ENCODE results near the gene KRTAP1-4. TPM values are rescaled to one million over a fixed set of nuclear protein-coding genes. Genes with fewer than 3 reads are reported as not detected.
"Not testable (repeated sequence)": the region's sequence is repeated elsewhere in the genome, so short reads cannot be mapped to it uniquely, and the experiment has no call there.

The KRTAP1-4 gene
- polyA plus RNA-seq, 12 donors: not detected

DNA sequence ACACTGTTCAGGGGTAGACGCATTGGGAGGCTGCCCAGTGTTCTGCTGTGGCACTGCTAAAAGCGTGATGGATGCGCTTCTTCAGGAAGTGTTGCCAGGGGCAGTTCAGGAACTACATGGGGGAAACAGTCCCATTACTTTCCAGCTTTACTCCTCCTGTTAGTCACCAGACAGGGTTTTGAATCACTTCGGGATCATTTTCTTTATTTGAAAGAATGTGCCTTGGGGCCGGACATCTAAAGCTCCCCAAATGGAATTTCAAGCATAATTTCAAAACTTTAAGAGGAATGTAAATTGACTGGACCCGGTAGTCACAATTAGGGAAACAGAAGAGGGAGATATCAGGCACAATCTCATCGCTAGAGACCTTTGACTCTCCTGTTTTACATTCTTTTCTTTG, 18.4 kb upstream of the KRTAP1-4 start:
- DNase-seq: no peak

DNA sequence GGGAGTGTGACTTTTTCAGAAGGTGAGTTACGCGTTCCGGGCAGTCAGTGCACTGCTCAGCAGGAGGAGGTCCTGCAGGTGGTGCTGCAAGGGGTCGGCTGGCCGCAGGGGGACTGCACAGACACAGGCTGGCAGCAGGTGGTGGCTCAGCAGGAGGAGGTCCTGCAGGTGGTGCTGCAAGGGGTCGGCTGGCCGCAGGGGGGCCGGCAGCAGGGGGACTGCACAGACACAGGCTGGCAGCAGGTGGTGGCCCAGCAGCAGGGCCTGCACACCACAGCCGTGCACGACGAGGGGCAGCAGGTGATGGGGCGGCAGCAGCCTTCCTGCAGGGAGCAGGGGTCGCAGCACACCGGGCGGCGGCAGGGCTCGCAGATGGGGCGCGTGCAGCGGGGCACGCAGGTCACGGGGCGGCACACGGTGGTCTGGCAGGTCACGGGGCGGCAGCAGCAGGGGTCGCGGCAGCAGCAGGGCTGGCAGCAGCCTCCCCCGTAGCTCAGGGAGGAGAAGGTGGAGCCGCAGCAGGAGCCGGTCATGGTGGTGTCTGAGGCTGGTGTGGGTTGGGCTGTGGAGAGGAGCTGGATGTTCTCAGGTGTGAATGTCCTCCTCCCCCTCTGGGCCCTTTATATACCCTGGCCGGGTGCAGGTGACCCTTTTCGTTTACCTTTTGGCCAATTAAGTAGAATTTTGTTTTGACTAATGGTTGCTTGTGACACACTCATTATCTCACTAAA, 16.9 kb upstream of the KRTAP1-4 start, which contains the start of gene KRTAP2-1:
Gene KRTAP2-1 (minus strand): TSS at position 582 of the 731 bp plus-strand sequence. CDS start 49 bp downstream, at position 533.
- DNase-seq: not testable (repeated sequence)

DNA sequence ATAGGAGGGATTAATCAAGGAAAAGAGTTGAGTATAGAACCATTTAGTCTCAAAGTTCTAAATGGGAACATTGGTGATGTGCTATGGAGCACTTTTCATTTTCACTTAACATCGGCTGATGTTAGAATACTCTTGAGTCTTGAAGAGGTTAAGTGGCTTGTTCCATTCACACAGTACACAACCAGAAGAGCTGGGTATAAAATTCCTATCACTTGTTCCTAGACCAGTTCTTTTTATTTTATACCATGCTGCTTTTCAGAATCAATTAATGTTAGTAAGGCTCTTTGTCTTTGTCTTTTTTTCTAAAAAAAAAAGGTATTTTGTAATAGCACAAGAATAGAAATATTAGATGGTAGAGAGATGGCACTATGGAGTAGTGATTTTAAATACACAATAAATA, 13.0 kb upstream of the KRTAP1-4 start:
- no peak for DNase-seq

DNA sequence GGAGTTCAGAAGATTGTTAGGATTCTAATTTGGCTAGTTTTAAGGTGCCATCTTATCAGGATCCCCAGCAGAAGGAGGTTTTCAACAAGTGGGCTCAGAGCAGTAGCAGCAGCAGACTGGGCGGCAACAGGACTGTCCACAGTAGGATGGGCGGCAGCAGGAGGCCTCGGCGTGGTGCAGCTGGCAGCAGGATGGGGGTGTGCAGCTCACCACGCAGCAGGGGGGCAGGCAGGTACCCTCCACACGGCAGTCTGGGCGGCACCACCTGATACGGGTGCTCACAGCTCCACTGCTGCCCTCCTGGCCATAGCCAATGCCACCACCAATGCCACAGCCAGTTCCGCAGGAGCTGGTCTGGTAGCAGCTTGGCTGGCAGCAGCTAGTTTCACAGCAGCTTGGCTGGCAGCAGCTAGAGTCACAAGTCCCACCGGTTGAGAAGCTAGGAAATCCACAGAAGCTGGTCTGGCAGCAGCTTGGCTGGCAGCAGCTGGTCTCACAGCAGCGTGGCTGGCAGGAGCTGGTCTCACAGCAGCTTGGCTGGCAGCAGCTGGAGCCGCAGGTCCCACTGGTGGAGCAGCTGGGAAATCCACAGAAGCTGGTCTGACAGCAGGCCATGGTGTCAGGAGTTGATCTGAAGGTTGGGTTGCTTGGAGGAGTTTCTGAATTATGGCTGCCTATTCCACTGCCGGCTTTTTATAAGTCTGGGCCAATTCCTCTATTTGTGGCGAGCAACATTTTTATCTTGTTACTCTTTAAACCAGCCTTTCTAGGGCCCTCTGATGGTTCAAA, 11.0 kb upstream of the KRTAP1-4 start, which contains the start of gene KRTAP1-1:
Gene KRTAP1-1 (minus strand): TSS at position 668 of the 789 bp plus-strand sequence. CDS start 53 bp downstream, at position 615.
- DNase-seq: peak; percentile 10

DNA sequence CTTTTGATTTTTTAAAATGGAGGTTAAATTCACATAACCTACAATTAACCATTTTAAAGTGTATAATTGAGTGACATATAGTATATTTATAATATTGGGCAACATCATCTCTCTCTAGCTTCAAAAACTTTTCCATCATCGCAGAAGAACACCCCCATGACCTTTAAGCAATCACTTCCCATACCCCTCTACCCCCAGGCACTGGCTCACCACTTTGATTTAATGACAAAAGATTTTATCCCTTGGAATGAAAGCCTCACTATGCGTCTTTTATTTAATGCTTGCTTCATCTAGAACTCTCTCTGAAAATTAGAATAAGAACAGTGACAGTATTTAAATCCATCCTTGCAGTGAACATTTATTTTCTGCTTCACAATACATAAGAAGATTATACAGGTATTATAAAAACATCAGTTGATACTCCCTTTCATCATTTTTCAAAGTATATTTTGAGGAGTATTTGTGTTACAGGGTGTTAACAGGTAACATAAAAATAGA, 7.9 kb upstream of the KRTAP1-4 start:
- DNase-seq: no peak

DNA sequence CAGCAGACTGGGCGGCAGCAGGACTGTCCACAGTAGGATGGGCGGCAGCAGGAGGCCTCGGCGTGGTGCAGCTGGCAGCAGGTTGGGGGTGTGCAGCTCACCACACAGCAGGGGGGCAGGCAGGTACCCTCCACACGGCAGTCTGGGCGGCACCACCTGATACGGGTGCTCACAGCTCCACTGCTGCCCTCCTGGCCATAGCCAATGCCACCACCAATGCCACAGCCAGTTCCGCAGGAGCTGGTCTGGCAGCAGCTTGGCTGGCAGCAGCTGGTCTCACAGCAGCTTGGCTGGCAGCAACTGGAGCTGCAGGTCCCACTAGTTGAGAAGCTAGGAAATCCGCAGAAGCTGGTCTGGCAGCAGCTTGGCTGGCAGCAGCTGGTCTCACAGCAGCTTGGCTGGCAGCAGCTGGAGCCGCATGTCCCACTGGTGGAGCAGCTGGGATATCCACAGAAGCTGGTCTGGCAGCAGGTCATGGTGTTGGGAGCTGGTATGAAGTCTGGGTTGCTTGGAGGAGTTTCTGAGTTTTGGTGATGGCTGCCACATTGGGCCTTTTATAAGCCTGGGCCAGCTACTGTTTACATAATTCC, 4.4 kb upstream of the KRTAP1-4 start, which contains the start of gene KRTAP1-3:
Gene KRTAP1-3 (minus strand): TSS at position 529 of the 590 bp plus-strand sequence. CDS start 53 bp downstream, at position 476.
- DNase-seq: not testable (repeated sequence)

DNA sequence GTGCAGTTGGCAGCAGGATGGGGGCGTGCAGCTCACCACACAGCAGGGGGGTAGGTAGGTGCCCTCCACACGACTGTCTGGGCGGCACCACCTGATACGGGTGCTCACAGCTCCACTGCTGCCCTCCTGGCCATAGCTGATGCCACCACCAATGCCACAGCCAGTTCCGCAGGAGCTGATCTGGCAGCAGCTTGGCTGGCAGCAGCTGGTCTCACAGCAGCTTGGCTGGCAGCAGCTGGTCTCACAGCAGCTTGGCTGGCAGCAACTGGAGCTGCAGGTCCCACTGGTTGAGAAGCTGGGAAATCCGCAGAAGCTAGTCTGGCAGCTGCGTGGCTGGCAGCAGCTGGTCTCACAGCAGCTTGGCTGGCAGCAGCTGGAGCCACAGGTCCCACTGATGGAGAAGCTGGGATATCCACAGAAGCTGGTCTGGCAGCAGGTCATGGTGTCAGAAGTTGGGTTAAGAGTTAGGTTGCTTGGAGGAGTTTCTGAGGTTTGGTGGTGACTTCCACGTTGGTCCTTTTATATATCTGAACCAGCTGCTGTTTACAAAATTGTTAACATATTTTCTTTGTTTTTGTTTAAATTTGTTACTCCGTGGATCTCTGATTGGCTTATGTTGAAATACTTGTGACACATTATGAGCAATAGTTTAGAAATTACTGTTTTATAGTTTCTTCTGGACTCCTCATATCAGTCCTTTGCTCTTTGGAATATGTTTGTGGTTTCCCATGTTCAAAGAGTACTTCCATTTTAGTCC, 3.1 kb downstream of the KRTAP1-4 start, which contains the start of gene KRTAP1-5:
Gene KRTAP1-5 (minus strand): TSS at position 494 of the 757 bp plus-strand sequence. CDS start 53 bp downstream, at position 441.
- DNase-seq: no peak

DNA sequence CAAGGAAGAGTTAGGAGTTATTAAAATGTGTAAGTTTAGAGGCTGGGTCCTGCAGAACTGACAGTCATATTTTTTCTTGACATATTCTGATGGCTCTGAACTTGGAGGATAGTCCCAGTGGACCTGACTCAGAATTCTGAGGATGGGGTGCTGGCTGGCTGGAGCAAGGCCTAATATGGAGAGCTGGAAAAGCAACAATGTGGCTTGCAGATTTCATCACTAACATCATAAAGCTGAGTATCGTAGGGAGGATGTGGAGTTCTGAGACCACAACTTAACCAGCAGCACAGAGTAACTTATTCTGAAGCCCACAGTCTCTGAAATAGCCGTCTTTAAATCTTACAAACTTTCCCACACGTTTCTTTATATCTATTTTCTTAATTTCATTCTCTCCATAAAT, 5.3 kb downstream of the KRTAP1-4 start:
- DNase-seq: no peak

DNA sequence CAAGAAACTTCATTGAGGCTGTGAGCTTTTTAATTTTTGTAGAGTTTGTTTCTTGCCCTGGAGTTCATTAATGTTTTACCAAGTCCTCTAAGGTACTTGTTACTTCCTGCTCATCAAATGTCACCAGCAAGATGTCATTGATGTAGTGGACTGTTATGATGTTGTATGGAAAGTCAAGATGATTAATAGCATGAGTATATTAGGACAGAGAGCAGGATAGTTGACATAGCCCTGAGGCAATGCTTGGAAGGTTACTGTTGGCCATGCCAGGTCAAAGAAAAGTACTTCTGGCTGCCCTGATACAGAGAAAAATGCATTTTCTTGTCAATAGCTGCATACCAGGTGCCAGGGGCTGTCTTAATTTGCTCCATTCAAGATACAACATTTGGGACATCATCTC, 9.7 kb downstream of the KRTAP1-4 start:
- no peak for DNase-seq

DNA sequence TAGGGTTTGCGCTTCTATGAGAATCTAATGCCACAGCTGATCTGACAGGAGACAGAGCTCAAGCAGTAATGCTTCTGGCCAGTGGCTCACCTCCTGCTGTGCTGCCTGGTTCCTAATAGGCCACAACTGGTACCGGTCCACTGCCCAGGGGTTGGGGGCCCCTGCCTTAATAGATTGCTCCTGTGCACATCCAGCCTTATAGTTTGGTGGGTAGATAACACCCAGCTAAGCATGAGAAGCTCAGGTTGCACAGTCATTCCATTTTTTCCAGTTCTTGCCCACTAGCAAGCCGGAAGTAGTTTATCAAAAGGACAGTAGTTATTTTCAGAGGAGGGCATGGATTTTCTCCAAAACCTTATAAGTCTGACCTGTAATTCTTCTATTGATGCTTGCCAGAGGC, 10.6 kb downstream of the KRTAP1-4 start:
- no peak for DNase-seq

DNA sequence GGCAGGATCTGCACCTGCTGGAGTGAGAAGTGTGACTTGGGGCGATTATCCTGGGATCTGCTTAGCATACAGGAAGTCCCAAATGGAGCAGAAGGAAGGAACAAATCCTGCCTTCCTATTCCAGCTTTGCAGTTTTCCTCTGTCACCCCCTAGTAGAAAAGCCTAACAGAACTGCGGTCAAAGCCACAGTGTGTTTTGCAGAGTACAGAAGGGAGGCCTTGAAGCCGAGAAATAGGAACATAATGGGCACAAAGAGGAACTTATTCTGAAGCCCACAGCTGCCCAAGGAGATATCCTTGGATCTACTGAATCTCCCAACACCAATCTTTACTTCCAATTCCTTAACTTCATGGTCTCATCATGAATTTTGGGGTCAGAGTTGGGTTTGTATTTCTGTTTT, 11.5 kb downstream of the KRTAP1-4 start:
- no peak for DNase-seq

DNA sequence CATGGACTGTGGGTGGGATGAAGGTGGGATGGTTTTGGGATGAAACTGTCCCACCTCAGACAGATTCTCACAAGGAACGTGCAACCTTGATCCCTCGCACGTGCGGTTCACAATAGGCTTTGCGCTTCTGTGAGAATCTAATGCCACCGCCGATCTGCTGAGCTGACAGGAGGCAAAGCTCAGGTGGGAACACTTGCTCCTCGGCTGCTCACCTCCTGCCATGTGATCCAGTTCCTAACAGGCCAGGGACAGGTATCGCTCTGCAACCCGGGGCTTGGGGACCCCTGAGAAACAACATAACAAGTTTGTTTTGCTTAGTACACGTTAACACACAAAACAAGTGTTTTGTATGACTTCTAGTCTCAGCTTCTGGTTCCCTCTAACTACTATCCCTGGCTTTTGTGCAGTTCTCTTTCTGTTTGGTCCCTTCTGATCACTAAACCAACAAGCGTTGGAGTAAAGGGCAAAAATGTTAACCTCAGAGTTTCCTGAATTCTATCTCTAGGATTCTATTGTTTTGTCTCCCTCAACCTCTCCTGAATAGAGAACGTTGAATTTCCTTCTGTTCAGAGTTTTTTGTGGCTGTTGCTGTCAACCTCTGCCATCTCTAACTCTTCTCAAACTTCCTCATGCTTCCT, 13.3 kb downstream of the KRTAP1-4 start:
- DNase-seq: no peak

DNA sequence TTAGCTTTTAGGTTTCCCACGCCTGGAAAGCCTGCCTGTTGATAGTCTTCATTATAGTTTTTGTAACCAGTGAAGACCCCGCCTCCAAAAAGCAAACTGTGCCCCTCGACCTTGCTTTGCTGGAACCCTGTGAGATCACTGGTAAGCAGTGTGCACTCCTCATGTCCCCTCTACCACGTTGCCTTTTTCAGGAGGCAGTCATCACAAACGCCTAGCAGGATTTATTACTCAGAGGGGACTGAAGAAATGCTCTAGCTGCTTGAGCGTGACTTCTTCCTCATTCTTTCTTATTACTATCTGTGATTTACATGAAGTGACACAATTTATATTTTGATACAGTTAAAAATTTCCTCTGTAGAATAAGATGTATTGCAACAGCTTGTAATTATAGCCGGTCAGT, 14.5 kb downstream of the KRTAP1-4 start:
- DNase-seq: no peak

DNA sequence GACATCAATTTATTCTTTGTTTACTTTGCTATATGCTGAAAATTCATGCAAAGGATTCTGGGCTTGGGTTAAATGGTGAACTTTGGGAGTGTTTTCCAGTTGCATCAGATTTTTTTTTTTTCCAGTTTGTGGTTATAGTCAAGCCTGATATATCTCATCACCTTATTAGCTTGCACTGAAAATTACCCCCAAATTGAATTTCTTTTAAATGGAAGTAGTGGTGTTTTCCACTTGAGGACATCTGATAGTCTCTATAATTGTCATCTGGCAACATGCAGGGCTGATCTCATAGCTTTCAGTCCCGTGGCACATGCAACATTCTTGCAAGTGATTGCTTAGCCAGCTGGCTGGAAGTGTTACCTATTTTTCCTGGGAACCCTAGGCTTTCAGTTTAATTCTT, 16.4 kb downstream of the KRTAP1-4 start:
- DNase-seq: peak; percentile 31

DNA sequence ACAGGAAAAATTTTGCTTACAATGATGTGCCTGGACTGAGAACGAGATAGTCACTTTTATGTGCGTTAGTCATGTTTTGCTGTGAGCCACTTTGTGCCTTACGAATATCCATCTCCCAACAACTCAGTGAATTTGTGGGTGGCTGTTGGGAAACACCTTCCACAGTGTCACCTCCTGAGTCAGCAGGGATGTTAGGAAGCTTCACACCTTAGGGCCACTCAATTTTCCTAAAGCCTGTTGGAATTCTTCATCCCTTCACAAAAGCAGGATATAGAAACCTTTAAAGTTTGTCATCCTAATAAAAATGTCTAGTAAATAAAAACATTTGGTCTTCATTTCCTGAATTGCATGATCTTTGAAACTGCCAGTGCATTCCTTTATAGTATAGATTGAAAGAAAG, 16.8 kb downstream of the KRTAP1-4 start:
- DNase-seq: no peak

DNA sequence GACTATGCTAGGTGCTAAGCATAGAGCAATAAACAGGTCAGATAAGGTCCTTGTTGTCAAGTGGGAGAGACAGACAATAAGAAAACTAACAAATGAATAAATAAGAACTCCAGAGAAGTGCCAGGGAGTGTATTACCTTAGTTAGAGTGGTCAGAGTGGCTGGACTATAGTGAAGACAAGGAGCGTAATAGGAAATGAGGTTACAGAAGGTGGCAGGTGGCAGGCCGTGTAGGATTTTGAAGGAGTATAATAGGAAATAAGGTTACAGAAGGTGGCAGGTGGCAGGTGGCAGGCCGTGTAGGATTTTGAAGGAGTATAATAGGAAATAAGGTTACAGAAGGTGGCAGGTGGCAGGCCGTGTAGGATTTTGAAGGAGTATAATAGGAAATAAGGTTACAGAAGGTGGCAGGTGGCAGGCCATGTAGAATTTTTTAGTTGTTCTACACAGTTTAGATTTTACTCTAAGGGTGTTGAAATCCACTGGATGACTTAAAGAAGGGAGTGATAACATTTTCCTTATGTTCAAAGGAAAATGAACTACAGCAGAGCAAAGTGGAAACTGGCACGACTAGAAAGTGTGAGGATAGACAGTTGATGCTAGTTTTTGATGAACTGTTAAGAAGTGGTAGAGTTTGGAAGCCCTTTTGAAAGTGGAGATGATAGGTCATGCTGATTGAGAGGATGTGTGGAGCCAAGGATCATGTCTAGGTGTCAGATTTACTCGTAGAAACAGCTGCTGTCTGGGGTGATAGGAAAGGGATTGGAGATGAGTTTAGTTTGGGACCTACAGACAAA, 17.5 kb downstream of the KRTAP1-4 start:
- no peak for DNase-seq

DNA sequence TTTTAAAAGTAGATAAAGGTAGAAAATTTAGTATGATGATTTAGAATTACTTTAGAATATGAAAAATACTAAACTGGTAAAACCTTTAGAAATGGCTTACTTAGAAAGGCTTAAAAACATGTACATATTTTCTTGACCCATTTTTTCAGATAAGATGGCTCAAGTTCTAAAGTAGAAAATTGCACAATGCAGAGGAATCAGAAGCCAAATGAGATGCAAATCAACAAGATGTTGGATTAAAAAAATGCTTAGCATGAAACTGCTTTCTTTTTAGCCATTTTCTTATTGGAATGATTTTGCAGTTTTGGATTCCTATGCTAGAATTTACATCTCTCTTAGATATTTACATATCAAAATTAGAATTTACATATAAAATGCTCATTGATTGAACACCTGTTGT, 19.6 kb downstream of the KRTAP1-4 start:
- DNase-seq: no peak

DNA sequence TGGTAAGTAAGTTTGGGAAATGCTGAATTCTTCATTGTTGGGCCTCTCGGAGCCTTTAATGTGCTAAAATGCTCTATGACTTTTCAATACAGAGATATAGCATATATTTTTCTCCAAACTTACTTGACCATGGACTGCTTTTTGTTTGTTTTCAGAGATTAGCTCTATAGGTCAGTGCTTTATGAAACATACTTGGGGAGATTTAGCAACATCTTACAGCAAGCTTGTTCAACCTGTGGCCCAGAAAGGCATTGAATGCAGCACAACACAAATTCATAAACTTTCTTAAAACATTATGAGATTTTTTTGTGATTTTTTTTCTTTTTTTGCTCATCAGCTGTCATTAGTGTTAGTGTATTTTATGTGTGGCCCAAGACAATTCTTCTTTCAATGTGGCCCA, 20.1 kb downstream of the KRTAP1-4 start:
- no peak for DNase-seq

DNA sequence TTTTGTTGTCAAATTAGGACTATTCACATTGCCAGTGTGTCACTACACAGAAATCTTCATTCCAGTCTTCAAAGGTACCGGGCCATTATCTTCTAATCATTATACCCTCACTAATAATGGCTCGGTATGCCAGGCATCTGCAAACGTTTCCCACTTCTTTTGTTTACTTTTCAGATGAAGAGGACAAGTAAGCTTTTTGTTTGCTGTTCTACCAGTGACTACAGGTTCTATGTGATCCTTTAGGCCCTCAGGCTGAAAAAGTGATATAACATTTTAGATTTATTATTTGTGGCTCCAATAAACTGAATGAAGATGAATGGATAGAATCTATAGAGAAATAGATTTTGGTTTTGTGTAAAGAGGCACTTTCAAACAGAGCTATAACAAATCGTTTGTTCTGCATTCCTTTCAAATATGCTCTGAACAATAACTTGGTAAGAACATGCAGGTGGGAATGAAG, 20.7 kb downstream of the KRTAP1-4 start:
- no peak for DNase-seq

DNA sequence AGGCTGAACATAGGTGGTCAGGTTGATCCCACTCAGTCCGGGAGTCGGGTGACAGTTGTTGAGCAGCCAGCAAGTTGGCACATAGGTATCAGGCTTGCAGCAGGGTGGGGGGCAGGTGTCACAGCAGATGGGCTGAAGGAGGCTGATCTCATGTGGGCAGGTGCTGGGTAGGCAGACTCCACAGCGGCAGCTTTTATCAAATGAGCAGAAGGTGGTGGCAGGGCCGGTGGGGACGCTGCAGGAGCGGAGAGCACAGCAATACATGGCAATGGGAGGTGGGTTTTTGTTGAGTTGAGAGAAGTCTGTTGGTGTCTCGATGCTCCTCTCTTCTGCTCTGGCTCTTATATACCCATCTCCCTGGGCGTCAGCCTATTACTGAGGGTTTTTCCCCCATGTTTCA, 21.2 kb downstream of the KRTAP1-4 start, which contains the start of gene KRTAP3-1:
Gene KRTAP3-1 (minus strand): TSS at position 318 of the 400 bp plus-strand sequence. CDS start 54 bp downstream, at position 264.
- no peak for DNase-seq

All from muscle of arm (tissue), 12 donors.